GM12865 (cell line): ENCODE data around the gene NDST1.

ENCODE experiments used
- DNase-seq: peaks from one replicate; pipeline ENCODE4 v3.0.0; 2010; ENCODE audit warnings: low read depth
- H3K4me3 ChIP-seq: 2 replicates; pipeline ENCODE4 v1.5.1; 2011; ENCODE audit warnings: mild to moderate bottlenecking, low read depth, low read length, control low read depth
- CTCF ChIP-seq: IDR thresholded peaks from 2 replicates; pipeline ENCODE4 v1.5.1; 2011; ENCODE audit warnings: low read length, control low read depth, low read depth, inconsistent platforms; ENCODE audit not compliant: insufficient read depth; ENCODE audit errors: missing control alignments

The NDST1 gene

GRCh38 chr5:150596313-150596712 lies 88.4 kb downstream of the NDST1 start:
- no peak for DNase-seq
- H3K4me3 ChIP-seq: no peak overlapping the region
- no peak for TF ChIP-seq CTCF

GRCh38 chr5:150596826-150597225 lies 88.9 kb downstream of the NDST1 start:
- no peak for TF ChIP-seq CTCF
- DNase-seq: no peak
- H3K4me3 ChIP-seq: no peak overlapping the region

DNA sequence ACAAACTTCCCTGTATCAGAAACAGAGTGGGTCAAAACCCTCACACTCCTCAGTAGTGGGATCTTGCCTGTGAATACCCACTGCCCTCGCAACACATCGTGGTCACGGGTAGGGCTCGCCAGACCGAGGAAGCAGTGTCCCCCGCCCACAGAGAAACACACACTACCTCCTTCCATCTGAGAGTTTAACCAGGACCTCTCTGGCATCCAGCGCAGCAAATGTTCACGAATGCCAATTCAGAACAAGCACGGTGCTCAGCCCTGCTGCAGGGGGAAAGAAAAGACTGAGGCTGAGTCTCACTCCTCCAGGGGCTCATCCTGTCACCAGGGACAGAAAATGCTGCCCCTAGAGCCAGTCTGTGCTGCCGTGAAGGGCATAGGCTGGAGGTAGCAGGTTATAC lies 90.1 kb downstream of the NDST1 start:
- H3K4me3 ChIP-seq: no peak overlapping the region
- TF ChIP-seq CTCF: no peak
- DNase-seq: no peak

DNA sequence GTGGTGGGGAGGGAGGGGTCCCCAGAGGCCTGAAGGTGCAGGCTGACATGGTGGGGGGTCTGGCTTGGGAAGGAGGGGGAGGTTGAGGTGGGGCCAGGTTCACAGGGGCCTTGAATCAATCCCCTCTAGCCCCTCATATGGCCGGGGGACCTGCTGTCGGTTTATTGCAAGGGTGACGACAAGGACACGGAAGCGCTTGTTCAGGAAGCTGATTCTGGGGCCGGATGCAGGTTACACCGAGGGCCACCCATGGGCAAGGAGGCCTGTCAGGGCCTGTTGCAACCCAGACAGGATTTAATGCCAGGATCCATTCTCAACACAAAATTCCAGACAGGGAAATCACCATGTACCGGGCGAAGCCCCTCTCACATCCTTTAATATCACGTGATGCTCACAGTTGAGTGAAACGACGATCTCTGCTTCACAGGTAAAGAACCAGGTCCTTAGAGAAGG lies 90.9 kb downstream of the NDST1 start:
- no peak overlapping the region for H3K4me3 ChIP-seq
- no peak for TF ChIP-seq CTCF
- DNase-seq: no peak

GRCh38 chr5:150599281-150599680 lies 91.3 kb downstream of the NDST1 start:
- DNase-seq: no peak
- no peak for TF ChIP-seq CTCF
- H3K4me3 ChIP-seq: no peak overlapping the region

- TF ChIP-seq CTCF: no peak
Observed at GRCh38 chr5:150599917-150600511, 92.1 kb downstream of the NDST1 start.

DNA sequence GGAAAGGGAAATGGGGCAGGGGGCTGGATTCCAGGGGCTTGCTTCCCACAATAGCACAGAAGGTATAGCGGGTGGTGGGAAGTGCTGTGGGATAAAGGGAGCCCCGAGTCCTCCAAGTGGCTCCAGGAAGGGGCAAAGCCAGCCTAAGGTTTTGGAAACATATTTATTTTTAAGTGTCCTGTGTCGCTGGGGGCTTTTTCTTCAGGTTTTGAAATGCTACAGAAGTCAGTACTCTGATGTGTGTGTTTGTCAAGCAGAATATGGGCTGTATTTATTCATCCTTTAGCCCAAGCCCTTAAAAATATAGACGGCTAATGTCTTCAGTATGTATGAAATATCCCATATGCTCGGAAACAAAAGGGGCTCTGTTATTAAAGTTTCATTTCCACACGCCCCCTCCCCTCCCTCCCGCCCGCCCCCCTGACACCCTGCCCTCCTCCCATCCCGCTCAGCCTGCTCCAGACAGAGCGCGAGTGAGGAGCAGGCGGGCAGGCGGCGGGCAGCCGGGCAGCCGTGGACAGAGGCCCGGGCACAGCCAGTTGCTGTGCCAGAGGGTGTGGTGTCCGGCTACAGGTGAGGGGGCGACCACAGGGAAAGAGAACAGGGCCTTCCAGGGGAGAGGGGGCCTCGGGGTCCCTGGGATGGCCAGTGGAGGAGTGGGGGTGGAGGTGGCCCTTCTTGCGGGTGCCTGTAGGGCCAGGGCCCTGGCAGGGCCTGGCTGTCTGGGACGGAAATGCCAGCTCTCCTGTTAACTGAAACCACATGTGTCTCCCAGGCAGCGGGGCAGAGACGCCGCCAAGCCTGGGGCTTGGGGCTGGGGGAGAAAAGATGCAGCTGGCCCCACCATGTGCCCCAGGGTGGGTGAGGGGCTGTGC lies 92.9 kb downstream of the NDST1 start:
- no peak for DNase-seq
- TF ChIP-seq CTCF: no peak
- no peak overlapping the region for H3K4me3 ChIP-seq

More at GRCh38 chr5:150599917-150600511, 92.1 kb downstream of the NDST1 start:
- H3K4me3 ChIP-seq: no peak overlapping the region
- peak; percentile 24 for DNase-seq
